Transverse colon (tissue), 4 donors: ENCODE results near the gene VPS33A.

Experiments used
- EP300 ChIP-seq: sonication (generic); formaldehyde crosslinking; IDR thresholded peaks from one replicate; pipeline ENCODE4 v1.6.1; 2017; ENCODE audit warnings: antibody characterized with exemption, low read depth
- POLR2A ChIP-seq: fragments of 450-650 bp; IDR thresholded peaks from one replicate; pipeline ENCODE4 v1.6.1; 2016; ENCODE audit warnings: antibody characterized with exemption, mild to moderate bottlenecking, moderate library complexity
- POLR2AphosphoS5 ChIP-seq, 3 donors: sonication (generic); formaldehyde crosslinking; IDR thresholded peaks; one replicate each; pipeline ENCODE4 v1.6.1; 2016; ENCODE audit warnings: antibody characterized with exemption in 3 of 3
- TF ChIP-seq, protein P1 (sequence below), 5 experiments: fragments of 200-600 bp in 3 of 5; fragments of 450-650 bp in 2 of 5; sonication (generic) in 3 of 5; IDR thresholded peaks; 1 replicate in 2 of 5; 2 replicates in 3 of 5; pipeline ENCODE4 v1.5.1; 2016 to 2017; ENCODE audit warnings: antibody characterized with exemption in 5 of 5, inconsistent platforms in 3 of 5, mild to moderate bottlenecking in 2 of 5, moderate library complexity in 1 of 5

DNA sequence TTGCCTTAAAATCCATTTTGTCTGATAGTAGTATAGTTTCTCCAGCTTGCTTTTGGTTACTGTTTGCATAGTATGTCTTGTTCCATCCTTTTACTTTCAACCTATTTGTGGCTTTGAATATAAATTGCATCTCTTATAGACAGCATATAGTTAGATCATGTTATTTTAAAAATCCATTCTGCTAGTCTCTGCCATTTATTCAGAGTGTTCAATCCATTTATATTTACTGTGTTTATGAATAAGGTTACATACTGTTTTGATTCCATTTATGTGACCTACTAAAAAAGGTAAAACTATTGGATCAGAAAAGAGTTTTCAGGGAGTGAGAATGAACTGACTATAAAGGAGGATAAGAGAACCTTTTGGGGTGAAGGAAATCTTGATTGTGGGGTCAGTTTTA, 29.6 kb upstream of the VPS33A start:
- no peak for TF ChIP-seq POLR2A
- TF ChIP-seq, protein P1, sequence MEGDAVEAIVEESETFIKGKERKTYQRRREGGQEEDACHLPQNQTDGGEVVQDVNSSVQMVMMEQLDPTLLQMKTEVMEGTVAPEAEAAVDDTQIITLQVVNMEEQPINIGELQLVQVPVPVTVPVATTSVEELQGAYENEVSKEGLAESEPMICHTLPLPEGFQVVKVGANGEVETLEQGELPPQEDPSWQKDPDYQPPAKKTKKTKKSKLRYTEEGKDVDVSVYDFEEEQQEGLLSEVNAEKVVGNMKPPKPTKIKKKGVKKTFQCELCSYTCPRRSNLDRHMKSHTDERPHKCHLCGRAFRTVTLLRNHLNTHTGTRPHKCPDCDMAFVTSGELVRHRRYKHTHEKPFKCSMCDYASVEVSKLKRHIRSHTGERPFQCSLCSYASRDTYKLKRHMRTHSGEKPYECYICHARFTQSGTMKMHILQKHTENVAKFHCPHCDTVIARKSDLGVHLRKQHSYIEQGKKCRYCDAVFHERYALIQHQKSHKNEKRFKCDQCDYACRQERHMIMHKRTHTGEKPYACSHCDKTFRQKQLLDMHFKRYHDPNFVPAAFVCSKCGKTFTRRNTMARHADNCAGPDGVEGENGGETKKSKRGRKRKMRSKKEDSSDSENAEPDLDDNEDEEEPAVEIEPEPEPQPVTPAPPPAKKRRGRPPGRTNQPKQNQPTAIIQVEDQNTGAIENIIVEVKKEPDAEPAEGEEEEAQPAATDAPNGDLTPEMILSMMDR (IDR thresholded peaks at IDR 0.05): no peak
- no peak for TF ChIP-seq EP300
- no peak for TF ChIP-seq POLR2AphosphoS5 (IDR thresholded peaks at IDR 0.05)
